Stimulated activated CD8-positive, alpha-beta memory T cell treated with anti-CD3 and anti-CD28 coated beads, Interleukin-4, amount 100 ng/mL, for 24 hours (primary cell): ENCODE data around the gene TESK2.

ENCODE experiments used
- DNase-seq: peaks from one replicate; pipeline ENCODE4 v3.0.0-alpha.2; 2020; ENCODE audit warnings: low read depth

TESK2 gene

GRCh38 chr1:45335855-45336324, 155.1 kb downstream of the TESK2 start:
- DNase-seq, result no peak

GRCh38 chr1:45334308-45335245, 156.4 kb downstream of the TESK2 start:
- DNase-seq, result no peak

- no peak for DNase-seq
These were observed 158.6 kb downstream of the TESK2 start for GRCh38 chr1:45332346-45332720.

GRCh38 chr1:45331436-45332345, 159.3 kb downstream of the TESK2 start:
- DNase-seq, result no peak

GRCh38 chr1:45329445-45329844, 161.5 kb downstream of the TESK2 start:
- no peak for DNase-seq

GRCh38 chr1:45328680-45329079, 162.3 kb downstream of the TESK2 start:
- DNase-seq, result no peak

GRCh38 chr1:45327644-45328515, 163.1 kb downstream of the TESK2 start:
- DNase-seq, result no peak

- DNase-seq, result peak; percentile 73
These were observed 164.0 kb downstream of the TESK2 start, which contains the start of gene HPDL for GRCh38 chr1:45326627-45327623. TSS of gene HPDL (plus strand) at chr1:45326895. CDS start at chr1:45327149, 254 bp downstream.

GRCh38 chr1:45325851-45326506, 165.0 kb downstream of the TESK2 start:
- no peak for DNase-seq

- no peak for DNase-seq
These were observed 168.4 kb downstream of the TESK2 start for GRCh38 chr1:45322486-45323040.

- DNase-seq, result no peak
These were observed 169.5 kb downstream of the TESK2 start for GRCh38 chr1:45321444-45321843.

GRCh38 chr1:45319761-45320160, 171.2 kb downstream of the TESK2 start:
- no peak for DNase-seq

GRCh38 chr1:45317166-45317565, 173.8 kb downstream of the TESK2 start:
- no peak for DNase-seq

GRCh38 chr1:45314266-45314665, 176.7 kb downstream of the TESK2 start:
- DNase-seq, result no peak

- DNase-seq, result no peak
These were observed 184.1 kb downstream of the TESK2 start for GRCh38 chr1:45306905-45307304.

GRCh38 chr1:45306319-45306718, 184.6 kb downstream of the TESK2 start:
- peak; percentile 15 for DNase-seq

- no peak for DNase-seq
These were observed 185.7 kb downstream of the TESK2 start for GRCh38 chr1:45305231-45305630.

- no peak for DNase-seq
These were observed 186.5 kb downstream of the TESK2 start for GRCh38 chr1:45304311-45305081.
